GM23338 (cell line): ENCODE results near the gene CPXM2. TPM values are rescaled to one million over a fixed set of nuclear protein-coding genes. Genes with fewer than 3 reads are reported as not detected.

Source experiments
- ATAC-seq: fragments of 200-7000 bp; cut with Tn5 transposase; 3 replicates; pipeline ENCODE4 v1.9.1; 2020
- DNase-seq: peaks from one replicate; pipeline ENCODE4 v3.0.0-alpha.2; 2015; ENCODE audit warnings: low spot score
- H2AFZ ChIP-seq: fragments of 200-600 bp; sonication (generic); 2 replicates; pipeline ENCODE4 v1.8.0; 2016; ENCODE audit warnings: antibody characterized with exemption, mild to moderate bottlenecking, moderate library complexity
- H3F3A ChIP-seq: fragments of 200-600 bp; sonication (generic); replicated peaks from 2 replicates; pipeline ENCODE4 v1.8.0; 2017; ENCODE audit warnings: antibody characterized with exemption, mixed run types, low read depth
- H3K27ac ChIP-seq: fragments of 200-600 bp; sonication (generic); 2 replicates; pipeline ENCODE4 v1.6.1; 2016; ENCODE audit warnings: low read depth
- H3K27me3 ChIP-seq: fragments of 200-600 bp; sonication (generic); 2 replicates; pipeline ENCODE4 v1.8.0; 2016; ENCODE audit warnings: mild to moderate bottlenecking, mixed run types, moderate library complexity; ENCODE audit not compliant: insufficient read depth
- H3K36me3 ChIP-seq: fragments of 200-600 bp; sonication (generic); 2 replicates; pipeline ENCODE4 v1.8.0; 2016; ENCODE audit warnings: mild to moderate bottlenecking; ENCODE audit not compliant: insufficient read depth
- H3K4me1 ChIP-seq: fragments of 200-600 bp; sonication (generic); 2 replicates; pipeline ENCODE4 v1.8.0; 2016; ENCODE audit warnings: mild to moderate bottlenecking, moderate library complexity; ENCODE audit not compliant: insufficient read depth
- H3K4me2 ChIP-seq: fragments of 200-600 bp; sonication (generic); 2 replicates; pipeline ENCODE4 v1.7.1; 2017; ENCODE audit warnings: mixed run types
- H3K4me3 ChIP-seq: fragments of 200-600 bp; sonication (generic); 2 replicates; pipeline ENCODE4 v1.6.1; 2016; ENCODE audit warnings: mixed run types
- H3K79me2 ChIP-seq: fragments of 200-600 bp; sonication (generic); replicated peaks from 2 replicates; pipeline ENCODE4 v1.8.0; 2017; ENCODE audit warnings: mild to moderate bottlenecking; ENCODE audit not compliant: insufficient read depth
- H3K9me2 ChIP-seq: fragments of 200-600 bp; sonication (generic); 2 replicates; pipeline ENCODE4 v1.8.0; 2017; ENCODE audit not compliant: insufficient read depth
- H4K20me1 ChIP-seq: fragments of 200-600 bp; sonication (generic); replicated peaks from 2 replicates; pipeline ENCODE4 v1.8.0; 2017; ENCODE audit warnings: mild to moderate bottlenecking; ENCODE audit not compliant: insufficient read depth
- H3K27ac Mint-ChIP-seq: 2 replicates; pipeline ENCODE4 v1.8.0; 2020; ENCODE audit warnings: inconsistent platforms, mild to moderate bottlenecking, moderate library complexity, mixed read lengths
- H3K27me3 Mint-ChIP-seq: 3 replicates; pipeline ENCODE4 v1.8.0; 2022; ENCODE audit warnings: low read depth, mild to moderate bottlenecking, moderate library complexity, mixed read lengths, inconsistent platforms; ENCODE audit not compliant: insufficient read depth, poor library complexity
- H3K36me3 Mint-ChIP-seq: 3 replicates; pipeline ENCODE4 v1.8.0; 2021; ENCODE audit warnings: low read depth, mild to moderate bottlenecking, inconsistent platforms, moderate library complexity, mixed read lengths
- H3K4me1 Mint-ChIP-seq: 3 replicates; pipeline ENCODE4 v1.8.0; 2020; ENCODE audit warnings: mild to moderate bottlenecking, inconsistent platforms, mixed read lengths
- H3K4me3 Mint-ChIP-seq: 3 replicates; pipeline ENCODE4 v1.8.0; 2021; ENCODE audit warnings: moderate library complexity, mild to moderate bottlenecking, inconsistent platforms, mixed read lengths
- H3K9me3 Mint-ChIP-seq: 3 replicates; pipeline ENCODE4 v1.8.0; 2020; ENCODE audit warnings: moderate library complexity, mild to moderate bottlenecking, inconsistent platforms, mixed read lengths
- NANOG ChIP-seq: IDR thresholded peaks from 2 replicates; pipeline ENCODE4 v1.6.1; 2016; ENCODE audit warnings: antibody characterized with exemption, borderline replicate concordance
- POLR2AphosphoS5 ChIP-seq: IDR thresholded peaks from 2 replicates; pipeline ENCODE4 v1.6.1; 2016; ENCODE audit warnings: antibody characterized with exemption, low read depth
- polyA plus RNA-seq: library from polyadenylated mRNA; unstranded; fragments of >200 nt; fragmentation: Nextera tagmentation; extraction: Ambion mirVana; gene quantifications from 2 replicates; pipeline ENCODE4 v1.2.1, GENCODE V29; 2016
- total RNA-seq: library from RNA; depleted of rRNA; stranded (reverse); fragments of >200 nt; shearing (Covaris generic); gene quantifications from 2 replicates; pipeline ENCODE4 v1.2.3, GENCODE V29; 2014
- TF ChIP-seq, protein P1 (sequence below): fragments of 250-450 bp; sonication (Bioruptor Pico); IDR thresholded peaks from 2 replicates; pipeline ENCODE4 v1.5.0; 2020; ENCODE audit warnings: mild to moderate bottlenecking, moderate library complexity
- TF ChIP-seq, protein P2 (sequence below), 2 experiments: fragments of 200-600 bp in 1 of 2; sonication (generic) in 1 of 2; conservative IDR thresholded peaks; 2 replicates each; pipeline versions ENCODE4 v1.5.1 to v1.6.1; 2016 to 2017; ENCODE audit warnings: antibody characterized with exemption in 2 of 2, low read depth in 2 of 2, mild to moderate bottlenecking in 2 of 2, moderate library complexity in 1 of 2
- TF ChIP-seq, protein P3 (sequence below): IDR thresholded peaks from one replicate; pipeline ENCODE4 v1.6.1; 2018; ENCODE audit warnings: antibody characterized with exemption; ENCODE audit not compliant: unreplicated experiment

Gene CPXM2
- total and polyA plus RNA-seq, 2 experiments from 2014 or later = 1.6 to 8.1 TPM

DNA sequence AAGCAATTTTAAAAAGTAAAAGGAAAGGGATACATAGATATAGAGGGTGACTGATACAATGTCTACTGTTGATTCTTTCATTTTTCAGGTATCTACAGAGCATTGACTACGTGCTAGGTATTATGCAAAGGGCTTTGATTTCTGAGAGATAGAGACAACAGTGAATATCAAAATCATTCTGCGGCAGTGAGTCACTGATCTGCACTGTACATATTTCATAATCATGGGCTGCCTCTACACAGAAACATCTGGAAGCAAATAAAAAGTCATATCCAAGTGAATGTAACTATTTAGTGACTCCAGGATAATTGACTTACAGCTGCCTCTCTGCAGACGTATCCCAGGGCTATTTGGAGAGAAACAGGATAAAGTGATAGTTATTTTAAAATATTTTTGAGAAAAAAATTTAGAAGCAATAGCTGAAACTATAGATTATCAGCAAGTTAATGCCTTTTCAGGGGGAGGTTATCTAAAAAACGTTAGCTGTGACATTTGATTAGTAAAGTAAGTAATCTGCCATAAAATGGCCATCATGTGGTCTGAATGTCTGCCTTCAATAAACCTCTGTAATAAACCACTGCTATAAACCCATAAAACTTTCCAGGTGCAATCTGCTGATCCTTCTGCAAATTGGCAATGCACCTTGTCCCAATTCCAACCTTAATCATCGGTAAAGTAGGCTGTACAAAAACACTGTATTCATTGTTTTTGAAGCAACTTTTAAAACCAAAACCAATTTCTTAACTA lies 43.7 kb downstream of the CPXM2 start (continued):
- TF ChIP-seq, protein P1, sequence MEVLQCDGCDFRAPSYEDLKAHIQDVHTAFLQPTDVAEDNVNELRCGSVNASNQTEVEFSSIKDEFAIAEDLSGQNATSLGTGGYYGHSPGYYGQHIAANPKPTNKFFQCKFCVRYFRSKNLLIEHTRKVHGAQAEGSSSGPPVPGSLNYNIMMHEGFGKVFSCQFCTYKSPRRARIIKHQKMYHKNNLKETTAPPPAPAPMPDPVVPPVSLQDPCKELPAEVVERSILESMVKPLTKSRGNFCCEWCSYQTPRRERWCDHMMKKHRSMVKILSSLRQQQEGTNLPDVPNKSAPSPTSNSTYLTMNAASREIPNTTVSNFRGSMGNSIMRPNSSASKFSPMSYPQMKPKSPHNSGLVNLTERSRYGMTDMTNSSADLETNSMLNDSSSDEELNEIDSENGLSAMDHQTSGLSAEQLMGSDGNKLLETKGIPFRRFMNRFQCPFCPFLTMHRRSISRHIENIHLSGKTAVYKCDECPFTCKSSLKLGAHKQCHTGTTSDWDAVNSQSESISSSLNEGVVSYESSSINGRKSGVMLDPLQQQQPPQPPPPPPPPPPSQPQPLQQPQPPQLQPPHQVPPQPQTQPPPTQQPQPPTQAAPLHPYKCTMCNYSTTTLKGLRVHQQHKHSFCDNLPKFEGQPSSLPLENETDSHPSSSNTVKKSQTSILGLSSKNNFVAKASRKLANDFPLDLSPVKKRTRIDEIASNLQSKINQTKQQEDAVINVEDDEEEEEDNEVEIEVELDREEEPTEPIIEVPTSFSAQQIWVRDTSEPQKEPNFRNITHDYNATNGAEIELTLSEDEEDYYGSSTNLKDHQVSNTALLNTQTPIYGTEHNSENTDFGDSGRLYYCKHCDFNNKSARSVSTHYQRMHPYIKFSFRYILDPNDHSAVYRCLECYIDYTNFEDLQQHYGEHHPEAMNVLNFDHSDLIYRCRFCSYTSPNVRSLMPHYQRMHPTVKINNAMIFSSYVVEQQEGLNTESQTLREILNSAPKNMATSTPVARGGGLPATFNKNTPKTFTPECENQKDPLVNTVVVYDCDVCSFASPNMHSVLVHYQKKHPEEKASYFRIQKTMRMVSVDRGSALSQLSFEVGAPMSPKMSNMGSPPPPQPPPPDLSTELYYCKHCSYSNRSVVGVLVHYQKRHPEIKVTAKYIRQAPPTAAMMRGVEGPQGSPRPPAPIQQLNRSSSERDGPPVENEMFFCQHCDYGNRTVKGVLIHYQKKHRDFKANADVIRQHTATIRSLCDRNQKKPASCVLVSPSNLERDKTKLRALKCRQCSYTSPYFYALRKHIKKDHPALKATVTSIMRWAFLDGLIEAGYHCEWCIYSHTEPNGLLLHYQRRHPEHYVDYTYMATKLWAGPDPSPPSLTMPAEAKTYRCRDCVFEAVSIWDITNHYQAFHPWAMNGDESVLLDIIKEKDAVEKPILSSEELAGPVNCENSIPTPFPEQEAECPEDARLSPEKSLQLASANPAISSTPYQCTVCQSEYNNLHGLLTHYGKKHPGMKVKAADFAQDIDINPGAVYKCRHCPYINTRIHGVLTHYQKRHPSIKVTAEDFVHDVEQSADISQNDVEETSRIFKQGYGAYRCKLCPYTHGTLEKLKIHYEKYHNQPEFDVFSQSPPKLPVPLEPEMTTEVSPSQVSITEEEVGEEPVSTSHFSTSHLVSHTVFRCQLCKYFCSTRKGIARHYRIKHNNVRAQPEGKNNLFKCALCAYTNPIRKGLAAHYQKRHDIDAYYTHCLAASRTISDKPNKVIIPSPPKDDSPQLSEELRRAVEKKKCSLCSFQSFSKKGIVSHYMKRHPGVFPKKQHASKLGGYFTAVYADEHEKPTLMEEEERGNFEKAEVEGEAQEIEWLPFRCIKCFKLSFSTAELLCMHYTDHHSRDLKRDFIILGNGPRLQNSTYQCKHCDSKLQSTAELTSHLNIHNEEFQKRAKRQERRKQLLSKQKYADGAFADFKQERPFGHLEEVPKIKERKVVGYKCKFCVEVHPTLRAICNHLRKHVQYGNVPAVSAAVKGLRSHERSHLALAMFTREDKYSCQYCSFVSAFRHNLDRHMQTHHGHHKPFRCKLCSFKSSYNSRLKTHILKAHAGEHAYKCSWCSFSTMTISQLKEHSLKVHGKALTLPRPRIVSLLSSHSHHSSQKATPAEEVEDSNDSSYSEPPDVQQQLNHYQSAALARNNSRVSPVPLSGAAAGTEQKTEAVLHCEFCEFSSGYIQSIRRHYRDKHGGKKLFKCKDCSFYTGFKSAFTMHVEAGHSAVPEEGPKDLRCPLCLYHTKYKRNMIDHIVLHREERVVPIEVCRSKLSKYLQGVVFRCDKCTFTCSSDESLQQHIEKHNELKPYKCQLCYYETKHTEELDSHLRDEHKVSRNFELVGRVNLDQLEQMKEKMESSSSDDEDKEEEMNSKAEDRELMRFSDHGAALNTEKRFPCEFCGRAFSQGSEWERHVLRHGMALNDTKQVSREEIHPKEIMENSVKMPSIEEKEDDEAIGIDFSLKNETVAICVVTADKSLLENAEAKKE (CRISPR knock-in tag) = no peak
- TF ChIP-seq NANOG (no peak), POLR2AphosphoS5 (no peak)

DNA sequence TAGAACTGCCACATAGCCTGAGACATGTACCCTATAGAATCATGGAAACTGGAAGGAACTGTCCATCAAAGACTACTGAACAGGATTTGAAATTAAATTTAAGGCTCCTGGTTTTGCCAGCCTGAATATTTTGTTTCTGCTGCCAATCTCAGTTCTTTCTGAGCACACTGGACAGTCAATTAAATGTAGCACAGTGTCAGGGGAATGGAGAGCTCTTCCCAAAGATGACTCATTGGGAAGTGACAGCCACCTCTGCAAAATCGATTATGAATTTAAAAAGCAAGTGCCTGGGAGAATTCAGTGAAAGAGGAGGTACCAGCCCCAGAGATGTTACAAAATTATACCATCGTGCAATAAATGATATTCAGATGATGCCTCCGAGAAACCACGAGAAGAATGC lies 47.8 kb downstream of the CPXM2 start:
- Histone ChIP-seq H3K27ac (no peak overlapping the region), H3F3A (no peaks in the 10 kb centered on the region), H3K79me2 (no peaks in the 10 kb centered on the region), H3K4me2 (no peak overlapping the region), H3K9me2 (no peaks in the 10 kb centered on the region), H3K27me3 (no peaks in the 10 kb centered on the region), H3K36me3 (no peaks in the 10 kb centered on the region), H2AFZ (no peak overlapping the region), H3K4me1 (peaks cover 20% of the 10 kb centered on the region), H3K4me3 (no peak overlapping the region), H4K20me1 (no peaks in the 10 kb centered on the region)
- Mint-ChIP-seq H3K9me3 (peaks cover 19% of the 10 kb centered on the region), H3K27ac (no peak overlapping the region), H3K4me3 (no peak overlapping the region), H3K27me3 (peaks cover 1% of the 10 kb centered on the region), H3K4me1 (peaks cover 24% of the 10 kb centered on the region), H3K36me3 (peaks cover 27% of the 10 kb centered on the region)
- ATAC-seq = no peak
- TF ChIP-seq, protein P2, sequence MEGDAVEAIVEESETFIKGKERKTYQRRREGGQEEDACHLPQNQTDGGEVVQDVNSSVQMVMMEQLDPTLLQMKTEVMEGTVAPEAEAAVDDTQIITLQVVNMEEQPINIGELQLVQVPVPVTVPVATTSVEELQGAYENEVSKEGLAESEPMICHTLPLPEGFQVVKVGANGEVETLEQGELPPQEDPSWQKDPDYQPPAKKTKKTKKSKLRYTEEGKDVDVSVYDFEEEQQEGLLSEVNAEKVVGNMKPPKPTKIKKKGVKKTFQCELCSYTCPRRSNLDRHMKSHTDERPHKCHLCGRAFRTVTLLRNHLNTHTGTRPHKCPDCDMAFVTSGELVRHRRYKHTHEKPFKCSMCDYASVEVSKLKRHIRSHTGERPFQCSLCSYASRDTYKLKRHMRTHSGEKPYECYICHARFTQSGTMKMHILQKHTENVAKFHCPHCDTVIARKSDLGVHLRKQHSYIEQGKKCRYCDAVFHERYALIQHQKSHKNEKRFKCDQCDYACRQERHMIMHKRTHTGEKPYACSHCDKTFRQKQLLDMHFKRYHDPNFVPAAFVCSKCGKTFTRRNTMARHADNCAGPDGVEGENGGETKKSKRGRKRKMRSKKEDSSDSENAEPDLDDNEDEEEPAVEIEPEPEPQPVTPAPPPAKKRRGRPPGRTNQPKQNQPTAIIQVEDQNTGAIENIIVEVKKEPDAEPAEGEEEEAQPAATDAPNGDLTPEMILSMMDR (conservative IDR thresholded peaks at IDR 0.05; ENCODE audit: low read depth in 2 of 2) = no peak
- TF ChIP-seq, protein P3, sequence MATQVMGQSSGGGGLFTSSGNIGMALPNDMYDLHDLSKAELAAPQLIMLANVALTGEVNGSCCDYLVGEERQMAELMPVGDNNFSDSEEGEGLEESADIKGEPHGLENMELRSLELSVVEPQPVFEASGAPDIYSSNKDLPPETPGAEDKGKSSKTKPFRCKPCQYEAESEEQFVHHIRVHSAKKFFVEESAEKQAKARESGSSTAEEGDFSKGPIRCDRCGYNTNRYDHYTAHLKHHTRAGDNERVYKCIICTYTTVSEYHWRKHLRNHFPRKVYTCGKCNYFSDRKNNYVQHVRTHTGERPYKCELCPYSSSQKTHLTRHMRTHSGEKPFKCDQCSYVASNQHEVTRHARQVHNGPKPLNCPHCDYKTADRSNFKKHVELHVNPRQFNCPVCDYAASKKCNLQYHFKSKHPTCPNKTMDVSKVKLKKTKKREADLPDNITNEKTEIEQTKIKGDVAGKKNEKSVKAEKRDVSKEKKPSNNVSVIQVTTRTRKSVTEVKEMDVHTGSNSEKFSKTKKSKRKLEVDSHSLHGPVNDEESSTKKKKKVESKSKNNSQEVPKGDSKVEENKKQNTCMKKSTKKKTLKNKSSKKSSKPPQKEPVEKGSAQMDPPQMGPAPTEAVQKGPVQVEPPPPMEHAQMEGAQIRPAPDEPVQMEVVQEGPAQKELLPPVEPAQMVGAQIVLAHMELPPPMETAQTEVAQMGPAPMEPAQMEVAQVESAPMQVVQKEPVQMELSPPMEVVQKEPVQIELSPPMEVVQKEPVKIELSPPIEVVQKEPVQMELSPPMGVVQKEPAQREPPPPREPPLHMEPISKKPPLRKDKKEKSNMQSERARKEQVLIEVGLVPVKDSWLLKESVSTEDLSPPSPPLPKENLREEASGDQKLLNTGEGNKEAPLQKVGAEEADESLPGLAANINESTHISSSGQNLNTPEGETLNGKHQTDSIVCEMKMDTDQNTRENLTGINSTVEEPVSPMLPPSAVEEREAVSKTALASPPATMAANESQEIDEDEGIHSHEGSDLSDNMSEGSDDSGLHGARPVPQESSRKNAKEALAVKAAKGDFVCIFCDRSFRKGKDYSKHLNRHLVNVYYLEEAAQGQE = no peak
- DNase-seq = no peak
